Subcutaneous adipose tissue (tissue), 4 donors: ENCODE results near the gene ASIC1. TPM values are rescaled to one million over a fixed set of nuclear protein-coding genes. Genes with fewer than 3 reads are reported as not detected.

Source experiments
- total RNA-seq, 4 donors: library from RNA; depleted of rRNA; stranded (reverse); fragments of >200 nt; gene quantifications; one replicate each; pipeline ENCODE4 v1.1.0, GENCODE V29; 2016
- TF ChIP-seq, protein P1 (sequence below): fragments of 450-650 bp; IDR thresholded peaks from one replicate; pipeline ENCODE4 v1.5.1; 2016; ENCODE audit warnings: low read depth, mild to moderate bottlenecking, control low read depth, antibody characterized with exemption, moderate library complexity

ASIC1 gene
- total RNA-seq, 4 donors from 2014 or later = 0.38 to 3.1 (median 1.0) TPM

DNA sequence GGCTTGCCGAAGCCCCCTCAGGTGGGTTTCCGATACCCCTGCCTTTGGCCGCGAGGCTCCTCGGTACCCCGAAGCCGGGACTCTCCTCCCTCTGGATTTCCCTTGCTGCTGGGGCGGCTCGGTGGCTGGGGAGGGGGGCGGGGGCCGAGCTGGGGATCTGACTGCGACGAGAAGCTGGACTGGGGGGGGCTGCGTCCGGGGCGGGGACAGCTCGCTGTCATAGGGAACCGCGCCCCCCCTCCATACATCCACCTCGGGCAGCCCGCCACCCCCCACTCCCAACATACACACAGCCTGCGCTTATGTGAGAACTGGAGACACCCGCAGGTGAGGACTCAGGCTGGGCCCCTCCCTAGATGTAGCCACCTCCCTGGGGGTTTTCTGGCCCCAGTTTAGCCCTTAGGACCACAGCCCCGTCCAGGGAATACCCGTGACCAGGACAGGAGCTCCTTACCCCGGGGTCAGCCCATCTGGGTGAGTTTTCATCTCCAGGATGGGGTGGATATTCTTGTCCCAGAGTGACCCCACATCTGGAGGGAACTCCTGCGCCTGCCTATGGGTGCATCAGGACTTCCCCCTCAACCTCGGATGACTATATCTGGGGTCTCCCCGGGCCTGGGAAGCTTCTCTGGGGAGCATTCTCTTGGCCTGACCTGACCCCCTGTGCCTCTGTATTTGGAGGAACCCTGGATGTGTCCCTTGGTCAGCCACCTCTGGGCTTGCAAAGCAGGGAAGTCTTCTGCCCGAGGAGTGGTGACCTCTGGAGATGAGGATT, 687 bp downstream of the ASIC1 start:
- TF ChIP-seq, protein P1, sequence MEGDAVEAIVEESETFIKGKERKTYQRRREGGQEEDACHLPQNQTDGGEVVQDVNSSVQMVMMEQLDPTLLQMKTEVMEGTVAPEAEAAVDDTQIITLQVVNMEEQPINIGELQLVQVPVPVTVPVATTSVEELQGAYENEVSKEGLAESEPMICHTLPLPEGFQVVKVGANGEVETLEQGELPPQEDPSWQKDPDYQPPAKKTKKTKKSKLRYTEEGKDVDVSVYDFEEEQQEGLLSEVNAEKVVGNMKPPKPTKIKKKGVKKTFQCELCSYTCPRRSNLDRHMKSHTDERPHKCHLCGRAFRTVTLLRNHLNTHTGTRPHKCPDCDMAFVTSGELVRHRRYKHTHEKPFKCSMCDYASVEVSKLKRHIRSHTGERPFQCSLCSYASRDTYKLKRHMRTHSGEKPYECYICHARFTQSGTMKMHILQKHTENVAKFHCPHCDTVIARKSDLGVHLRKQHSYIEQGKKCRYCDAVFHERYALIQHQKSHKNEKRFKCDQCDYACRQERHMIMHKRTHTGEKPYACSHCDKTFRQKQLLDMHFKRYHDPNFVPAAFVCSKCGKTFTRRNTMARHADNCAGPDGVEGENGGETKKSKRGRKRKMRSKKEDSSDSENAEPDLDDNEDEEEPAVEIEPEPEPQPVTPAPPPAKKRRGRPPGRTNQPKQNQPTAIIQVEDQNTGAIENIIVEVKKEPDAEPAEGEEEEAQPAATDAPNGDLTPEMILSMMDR = no peak

DNA sequence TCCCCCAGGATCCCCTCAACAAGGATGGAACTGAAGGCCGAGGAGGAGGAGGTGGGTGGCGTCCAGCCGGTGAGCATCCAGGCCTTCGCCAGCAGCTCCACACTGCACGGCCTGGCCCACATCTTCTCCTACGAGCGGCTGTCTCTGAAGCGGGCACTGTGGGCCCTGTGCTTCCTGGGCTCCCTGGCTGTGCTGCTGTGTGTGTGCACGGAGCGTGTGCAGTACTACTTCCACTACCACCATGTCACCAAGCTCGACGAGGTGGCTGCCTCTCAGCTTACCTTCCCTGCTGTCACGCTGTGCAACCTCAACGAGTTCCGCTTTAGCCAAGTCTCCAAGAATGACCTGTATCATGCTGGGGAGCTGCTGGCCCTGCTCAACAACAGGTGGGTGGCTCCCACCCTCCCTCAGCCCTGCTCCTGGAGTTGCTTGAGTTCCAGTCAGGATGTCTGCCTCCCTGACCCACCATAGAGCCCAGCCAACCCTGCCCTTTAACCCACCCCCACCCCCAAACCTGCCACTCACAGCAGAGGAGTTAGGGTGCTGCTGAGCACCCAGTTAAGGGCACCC, 1.4 kb downstream of the ASIC1 start:
- TF ChIP-seq, protein P1 = no peak

DNA sequence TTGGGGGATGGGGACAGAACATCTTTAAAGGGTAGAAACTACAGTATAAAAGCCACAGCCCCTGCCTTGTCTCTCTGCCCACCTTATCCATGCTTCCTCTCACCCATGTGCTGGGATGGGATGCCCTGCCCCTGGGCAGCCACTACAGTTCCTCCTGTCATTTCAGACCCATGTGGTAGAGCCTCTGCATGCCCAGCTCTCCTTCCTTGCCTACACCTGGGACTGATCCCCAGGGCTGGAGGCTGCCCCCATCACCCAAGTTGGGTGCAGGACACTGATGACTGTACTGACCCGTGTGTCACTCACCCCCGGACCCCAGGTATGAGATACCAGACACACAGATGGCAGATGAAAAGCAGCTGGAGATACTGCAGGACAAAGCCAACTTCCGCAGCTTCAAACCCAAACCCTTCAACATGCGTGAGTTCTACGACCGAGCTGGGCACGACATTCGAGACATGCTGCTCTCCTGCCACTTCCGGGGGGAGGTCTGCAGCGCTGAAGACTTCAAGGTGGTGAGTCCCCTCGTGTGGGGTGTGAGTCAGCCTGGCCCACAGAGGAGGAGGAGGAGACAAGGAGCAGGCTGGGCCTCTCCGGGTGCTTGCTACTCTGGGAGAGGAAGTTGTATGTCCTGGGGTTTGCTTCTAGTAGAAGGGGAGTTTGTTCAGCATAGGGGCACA, 2.2 kb downstream of the ASIC1 start:
- TF ChIP-seq, protein P1 = no peak

DNA sequence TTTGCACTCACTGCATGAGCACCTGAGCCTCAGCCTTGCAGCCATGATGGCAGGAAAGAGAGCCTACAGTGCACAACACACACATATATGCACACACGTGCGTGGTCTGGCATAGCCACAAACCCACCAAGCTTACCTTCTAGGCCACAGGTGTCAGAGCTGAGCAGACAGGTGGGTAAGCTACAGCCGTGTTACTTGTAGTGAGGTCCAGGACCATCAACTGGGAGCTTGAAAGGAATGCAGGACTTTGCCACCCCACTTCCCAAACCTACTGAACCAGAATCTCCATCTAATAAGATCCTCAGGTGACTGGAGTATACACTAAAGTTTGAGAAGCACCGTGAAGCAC, 2.7 kb downstream of the ASIC1 start:
- TF ChIP-seq, protein P1 = no peak

DNA sequence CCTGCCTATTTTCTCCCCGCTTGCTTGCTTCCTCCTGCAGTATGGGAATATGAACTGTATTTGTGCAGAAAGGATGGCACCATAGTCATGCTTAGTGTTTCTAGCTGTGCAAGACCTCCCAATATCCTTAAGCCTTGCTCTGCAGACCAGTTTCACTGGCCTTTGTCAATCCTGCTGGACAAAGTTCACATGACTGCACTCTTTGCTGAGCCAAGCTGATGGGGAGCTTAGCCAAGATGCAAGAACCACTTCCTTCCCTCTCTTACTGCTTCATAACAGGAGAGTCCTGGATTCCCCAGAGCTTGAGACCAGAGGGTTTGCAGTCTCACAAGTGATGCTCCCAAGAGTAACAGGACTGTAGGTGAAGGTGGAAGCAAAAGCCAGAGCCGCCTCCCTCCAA, 3.8 kb downstream of the ASIC1 start:
- TF ChIP-seq, protein P1 = no peak

DNA sequence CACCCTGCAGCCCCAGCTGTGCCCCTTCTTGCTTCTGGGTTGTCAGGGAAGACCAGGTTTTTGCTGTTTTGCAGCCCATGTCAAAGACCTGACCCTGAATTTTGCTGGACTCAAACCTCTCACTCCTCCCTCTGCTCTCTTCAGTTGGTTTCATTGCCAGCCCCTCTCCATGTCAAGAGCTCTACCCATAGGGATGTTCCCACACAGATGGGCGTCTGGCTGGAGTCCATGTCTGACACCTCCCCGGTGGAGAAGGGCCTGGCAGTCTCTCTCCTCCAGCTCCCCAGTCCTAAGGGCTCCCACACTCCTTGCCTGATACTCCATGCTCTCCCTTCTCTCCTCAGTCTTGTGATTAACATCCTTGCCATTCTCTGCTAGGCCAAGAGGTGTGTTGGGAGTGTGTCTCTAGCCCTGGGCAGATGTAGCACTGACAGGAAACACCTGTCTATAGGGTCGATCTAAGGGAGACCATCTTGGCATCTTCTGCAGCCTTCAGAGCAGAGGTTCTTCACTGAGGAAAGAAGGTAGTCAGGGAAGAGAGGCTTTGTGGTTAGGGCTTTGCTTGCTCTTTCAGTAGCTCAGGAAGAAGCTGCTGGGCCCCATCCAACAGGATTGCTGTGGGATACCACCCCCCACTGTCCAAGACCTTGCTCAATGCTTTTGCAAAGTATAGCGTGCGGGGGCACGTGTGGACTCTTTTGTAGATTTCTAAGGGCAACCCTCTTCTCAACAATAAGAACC, 4.7 kb downstream of the ASIC1 start:
- TF ChIP-seq, protein P1 = no peak
